ENCODE results near the gene SDC1.

SDC1 gene

DNA sequence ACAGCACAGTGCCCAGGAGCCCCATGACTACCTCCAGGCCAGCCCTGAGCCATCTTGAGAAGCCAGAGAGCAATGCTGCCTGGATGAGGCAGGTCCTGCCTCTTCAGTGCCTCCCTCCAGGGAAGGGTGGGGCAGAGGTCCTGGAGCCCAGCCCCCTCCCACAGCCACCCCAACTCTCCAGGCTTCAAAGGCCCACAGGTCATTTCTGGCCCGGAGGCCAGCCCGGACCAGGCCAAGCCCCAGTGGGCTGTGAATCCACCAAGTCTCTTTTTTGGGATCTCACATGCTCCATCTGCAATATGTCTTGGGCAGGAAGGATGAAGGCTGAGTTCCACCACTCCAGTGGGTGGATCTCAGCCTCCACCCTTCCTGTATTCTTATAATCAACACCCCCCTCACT lies 36.7 kb downstream of the SDC1 start:
- no peak for DNase-seq
- intact Hi-C loops (cut with DNase I): no loop called here

GRCh38 chr2:20187331-20187730 lies 37.6 kb downstream of the SDC1 start:
- intact Hi-C loops (cut with DNase I): no loop called here
- peak in 1 of 10 donors; percentile 32 for DNase-seq

DNA sequence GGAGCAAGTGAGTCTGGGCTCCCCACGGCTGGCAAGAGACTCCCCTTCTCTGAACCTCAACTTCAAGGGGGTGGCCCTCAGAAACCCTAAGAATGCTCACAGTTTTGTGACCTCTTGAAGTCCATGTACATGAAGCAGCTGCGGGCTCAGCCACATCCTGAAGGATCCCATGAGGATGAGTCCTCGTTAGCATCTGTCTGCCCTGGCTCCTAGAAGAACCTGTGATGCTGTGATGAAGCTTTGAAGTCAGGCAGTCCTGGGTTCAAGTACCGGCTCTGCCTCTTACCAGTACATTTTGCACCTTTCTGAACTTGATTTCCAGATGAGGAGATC lies 38.1 kb downstream of the SDC1 start:
- peak in 1 of 10 donors; percentile 59 for DNase-seq
- intact Hi-C loops (cut with DNase I): no loop called here

- intact Hi-C loops (cut with DNase I): no loop called here
- peak in 4 of 10 donors; percentile 14 to 80 (median 33) for DNase-seq
These were observed 38.7 kb downstream of the SDC1 start for GRCh38 chr2:20186078-20186854.

GRCh38 chr2:20185176-20186022 lies 39.5 kb downstream of the SDC1 start:
- intact Hi-C loops (cut with DNase I): no loop called here
- peak in 2 of 10 donors; percentile 62 to 83 for DNase-seq

DNA sequence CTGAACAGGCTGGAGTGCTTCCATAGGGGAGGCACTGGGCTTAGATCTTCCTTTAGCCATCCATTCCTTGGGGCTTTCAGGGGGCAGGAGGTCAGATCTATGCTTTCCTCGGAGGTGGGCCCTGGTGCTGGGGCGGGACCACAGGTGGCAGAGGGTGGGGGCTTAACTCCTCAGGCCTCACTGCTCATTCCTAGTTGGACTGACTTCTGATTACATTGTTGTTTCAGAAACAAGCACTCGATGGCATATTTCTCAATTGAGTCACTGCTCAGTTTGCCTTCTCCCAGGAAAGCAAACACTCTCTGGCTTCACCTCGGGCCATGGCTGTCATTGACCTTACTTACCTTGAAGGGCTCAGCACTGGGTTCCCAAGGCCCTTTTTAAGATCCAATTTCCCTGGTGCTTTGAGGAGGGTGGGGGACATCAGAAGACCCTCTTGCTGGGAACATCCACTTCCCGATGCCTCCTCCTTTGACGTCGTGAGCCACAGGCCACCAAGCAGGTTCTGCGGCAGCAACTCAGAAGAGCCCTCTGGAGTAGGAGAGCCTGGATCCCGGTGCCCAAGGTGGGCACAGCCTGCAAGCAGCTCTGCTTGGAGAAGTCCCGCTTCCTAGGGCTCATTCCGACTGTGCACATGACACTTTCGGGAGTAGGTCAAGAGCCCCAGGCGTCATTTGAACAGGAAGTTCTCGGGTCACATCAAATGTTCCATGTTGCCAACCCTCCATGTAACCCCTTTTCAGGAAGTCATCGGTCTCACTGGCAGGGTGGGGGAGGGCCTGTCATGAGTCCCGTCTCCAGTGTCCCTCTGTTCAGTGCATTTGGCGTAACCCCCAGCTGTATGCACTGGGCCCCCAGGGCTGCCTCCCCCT lies 40.6 kb downstream of the SDC1 start:
- intact Hi-C loops (cut with DNase I): no loop called here
- peak in 4 of 10 donors; percentile 9 to 38 (median 28) for DNase-seq

- DNase-seq: no peak
- intact Hi-C loops (cut with DNase I): no loop called here
These were observed 41.6 kb downstream of the SDC1 start for GRCh38 chr2:20183373-20183772.

DNA sequence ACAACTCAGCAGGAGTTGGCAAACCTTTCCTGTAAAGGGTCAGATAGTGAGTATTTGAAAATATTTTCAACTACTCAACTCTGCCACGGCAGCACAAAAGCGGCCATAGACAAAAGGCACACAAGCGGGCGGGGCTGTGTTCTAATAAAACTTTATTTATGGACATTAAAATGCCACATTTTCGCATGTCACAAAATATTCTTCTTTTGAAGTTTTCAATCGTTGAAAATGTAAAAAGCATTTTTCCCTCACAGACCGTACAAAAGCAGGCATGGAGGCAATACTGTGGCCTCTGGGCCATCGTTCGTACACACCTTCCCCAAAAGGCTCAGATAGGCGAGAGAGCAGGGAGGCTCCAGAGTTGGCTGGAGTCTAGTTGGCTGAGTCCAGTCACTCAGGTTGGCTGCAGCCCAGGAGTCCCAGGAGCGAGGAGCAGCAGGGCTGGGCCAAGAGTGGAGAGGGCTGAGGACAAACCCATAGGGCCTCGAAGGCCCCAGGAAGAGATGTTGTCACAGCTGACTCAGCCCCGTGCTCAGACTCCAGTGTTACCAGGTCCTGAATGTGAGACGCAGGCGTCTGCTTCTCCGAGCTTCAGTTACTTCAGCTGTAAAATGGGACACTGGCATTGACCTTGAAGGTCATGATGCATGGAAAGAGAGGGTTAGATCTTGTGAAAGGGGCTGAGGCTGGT lies 42.5 kb downstream of the SDC1 start:
- DNase-seq: peak in 4 of 10 donors; percentile 2 to 75 (median 48)
- intact Hi-C loops (cut with DNase I): no loop called here

DNA sequence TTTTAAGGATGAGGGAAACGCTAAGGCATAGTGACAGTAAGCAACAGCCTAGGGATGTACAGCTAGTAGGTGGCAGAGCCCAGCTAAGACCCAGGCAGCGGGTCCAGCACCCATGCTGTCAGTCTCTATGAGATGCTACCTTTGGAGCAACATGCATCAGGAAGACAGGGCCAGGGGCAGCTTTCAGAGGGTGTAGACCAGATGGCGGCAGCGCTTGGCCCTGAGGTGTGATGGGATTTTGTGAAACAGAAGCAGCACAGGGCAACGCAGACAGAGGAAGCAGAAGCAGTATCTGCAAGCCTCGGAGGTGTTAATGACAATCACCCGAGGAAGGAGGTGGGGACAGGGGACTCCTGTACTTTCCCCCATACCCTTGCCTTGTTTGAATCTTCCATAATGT lies 43.2 kb downstream of the SDC1 start:
- intact Hi-C loops (cut with DNase I): no loop called here

DNA sequence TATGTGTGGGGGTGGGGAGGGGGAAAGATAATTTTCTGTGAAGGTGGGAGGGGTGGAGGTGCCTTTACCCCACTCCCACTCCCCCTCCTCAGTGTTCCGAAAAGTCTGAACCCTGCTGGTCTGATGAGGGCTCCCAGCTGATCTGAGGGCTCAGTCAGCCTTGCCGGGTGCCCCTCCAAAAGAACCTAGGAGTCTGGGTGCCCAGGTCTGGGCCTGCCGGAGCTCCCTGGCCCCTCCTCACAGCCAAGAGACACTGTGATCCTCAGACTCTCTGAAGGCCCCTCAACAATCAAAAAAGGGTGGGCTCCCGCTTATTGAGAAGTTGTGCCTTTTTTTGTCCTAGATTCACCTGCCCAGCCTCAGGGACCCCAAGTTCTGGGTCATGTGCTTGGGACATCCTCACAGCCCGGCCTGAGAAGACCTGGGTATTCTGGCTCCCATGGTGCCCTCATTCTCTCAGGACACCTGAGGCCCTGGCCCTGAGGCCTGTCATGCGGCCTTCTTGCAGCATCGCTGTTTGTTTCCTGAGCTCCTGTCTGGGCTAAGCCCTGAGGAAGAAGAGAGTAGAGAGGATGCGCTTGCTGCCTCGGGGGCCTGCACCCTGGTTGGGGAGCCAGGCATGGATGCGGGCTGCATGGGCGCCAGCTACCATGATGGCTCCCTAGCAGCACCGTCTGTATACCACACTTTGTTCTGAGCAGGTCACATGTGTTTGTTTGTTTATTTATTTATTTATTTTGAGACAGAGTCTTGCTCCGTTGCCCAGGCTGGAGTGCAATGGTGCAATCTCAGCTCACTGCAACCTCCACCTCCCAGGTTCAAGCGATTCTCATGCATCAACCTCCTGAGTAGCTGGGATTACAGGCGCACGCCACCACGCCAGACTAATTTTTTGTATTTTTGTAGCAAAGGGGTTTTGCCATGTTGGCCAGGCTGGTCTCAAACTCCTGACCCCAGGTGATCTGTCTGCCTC lies 44.0 kb downstream of the SDC1 start:
- DNase-seq: peak in 2 of 10 donors; percentile 55 to 77
- intact Hi-C loops (cut with DNase I): no loop called here

More for the DNA sequence above, 43.2 kb downstream of the SDC1 start:
- DNase-seq: peak in 2 of 10 donors; percentile 60 to 74

- DNase-seq: peak in 1 of 10 donors; percentile 71
- intact Hi-C loops (cut with DNase I): no loop called here
These were observed 45.0 kb downstream of the SDC1 start for GRCh38 chr2:20179755-20180594.

GRCh38 chr2:20179466-20179754 lies 45.5 kb downstream of the SDC1 start:
- intact Hi-C loops (cut with DNase I): no loop called here
- no peak for DNase-seq

GRCh38 chr2:20178666-20179465 lies 46.1 kb downstream of the SDC1 start:
- DNase-seq: peak in 1 of 10 donors; percentile 35
- intact Hi-C loops (cut with DNase I): no loop called here

DNA sequence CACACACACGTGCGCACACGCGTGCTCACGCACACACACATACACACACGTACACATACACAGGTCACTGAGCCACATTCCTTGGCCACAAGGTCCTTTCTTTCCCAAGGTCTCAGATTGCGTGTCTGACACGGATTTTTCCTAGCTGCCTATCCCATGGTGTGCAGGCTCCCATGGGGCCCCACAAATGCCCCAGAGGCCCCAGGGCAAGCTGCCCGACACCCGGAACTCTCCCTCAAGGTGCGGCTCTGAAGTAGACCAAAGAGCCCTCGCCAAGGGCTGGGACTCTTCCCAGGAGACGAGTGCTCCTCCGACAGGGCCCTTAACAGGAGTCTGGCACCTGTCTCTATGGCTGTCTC lies 46.7 kb downstream of the SDC1 start:
- DNase-seq: peak in 1 of 10 donors; percentile 29
- intact Hi-C loops (cut with DNase I): no loop called here

- intact Hi-C loops (cut with DNase I): no loop called here
- DNase-seq: peak in 1 of 10 donors; percentile 29
These were observed 47.2 kb downstream of the SDC1 start for GRCh38 chr2:20177556-20178248.

DNA sequence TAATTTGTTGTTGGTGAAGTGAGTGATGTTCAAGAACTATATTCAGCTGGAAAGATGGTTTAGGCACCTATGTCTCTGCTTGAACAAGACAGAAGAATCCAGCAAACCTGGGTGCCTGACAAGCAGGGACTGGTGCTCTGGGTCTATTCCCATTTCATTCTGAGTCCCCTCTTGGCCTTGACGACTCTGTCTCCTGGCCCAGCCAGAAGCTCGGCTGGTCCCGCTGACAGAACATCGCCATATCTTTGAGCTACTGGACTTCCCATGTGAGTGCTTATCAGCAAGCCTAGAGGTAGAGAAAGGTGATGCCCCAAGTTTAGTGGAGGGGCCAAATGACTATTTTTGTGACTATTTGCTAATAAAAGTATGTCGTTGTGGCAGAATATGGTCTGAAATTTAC lies 48.2 kb downstream of the SDC1 start:
- intact Hi-C loops (cut with DNase I): no loop called here

DNA sequence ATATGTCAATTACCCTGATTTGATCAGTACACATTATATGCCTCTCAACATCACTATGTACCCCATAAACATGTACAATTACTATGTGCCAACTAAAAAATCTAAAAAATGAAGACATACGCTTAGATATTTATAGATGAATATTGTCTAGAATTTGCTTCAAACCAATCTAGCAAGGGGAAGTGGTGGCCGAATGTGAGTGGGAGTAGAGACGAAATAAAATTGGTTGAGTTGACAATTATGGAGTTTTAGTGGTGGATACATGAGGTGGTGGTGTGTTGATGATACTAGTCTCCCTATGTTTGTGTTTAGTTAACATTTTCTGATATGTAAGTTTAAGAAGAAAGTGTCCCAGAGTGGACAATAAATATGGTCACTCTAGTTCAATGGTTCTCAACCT lies 49.0 kb downstream of the SDC1 start:
- no peak for DNase-seq
- intact Hi-C loops (cut with DNase I): no loop called here

More for the DNA sequence above, 48.2 kb downstream of the SDC1 start:
- no peak for DNase-seq

Measured in posterior cingulate gyrus (tissue), 11 donors.